B cell (primary cell): Measurements from ENCODE around the gene DNAJA4.

Source experiments
- EZH2 ChIP-seq: IDR thresholded peaks from 2 replicates; pipeline ENCODE4 v1.6.1; 2012; ENCODE audit warnings: borderline replicate concordance, low read depth, mild to moderate bottlenecking, moderate library complexity, low read length; ENCODE audit not compliant: insufficient read depth, poor library complexity, severe bottlenecking
- TF ChIP-seq, protein P1 (sequence below): fragments of 200-600 bp; IDR thresholded peaks from one replicate; pipeline ENCODE4 v1.8.0; 2022; ENCODE audit warnings: antibody characterized with exemption, mild to moderate bottlenecking

DNA sequence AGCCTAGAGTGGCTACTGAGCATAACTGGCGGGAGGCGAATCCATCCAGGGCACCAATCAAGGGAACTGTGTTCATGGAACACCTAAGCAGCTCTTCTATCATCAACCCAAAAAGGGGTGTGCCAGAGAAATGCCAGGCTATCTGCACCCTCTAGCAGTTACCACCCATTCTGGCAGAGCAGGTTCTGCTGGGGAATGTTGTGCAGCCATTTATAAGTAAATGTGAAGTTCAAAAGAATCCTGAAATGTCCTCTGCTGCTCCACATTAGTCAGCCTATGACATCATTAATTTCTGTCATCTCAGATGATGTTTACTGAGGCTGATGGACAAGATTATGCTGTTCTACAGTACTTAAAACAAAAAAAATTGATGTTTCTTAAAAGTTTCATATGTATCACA lies 27.3 kb downstream of the DNAJA4 start:
- no peak for TF ChIP-seq EZH2
- TF ChIP-seq, protein P1, sequence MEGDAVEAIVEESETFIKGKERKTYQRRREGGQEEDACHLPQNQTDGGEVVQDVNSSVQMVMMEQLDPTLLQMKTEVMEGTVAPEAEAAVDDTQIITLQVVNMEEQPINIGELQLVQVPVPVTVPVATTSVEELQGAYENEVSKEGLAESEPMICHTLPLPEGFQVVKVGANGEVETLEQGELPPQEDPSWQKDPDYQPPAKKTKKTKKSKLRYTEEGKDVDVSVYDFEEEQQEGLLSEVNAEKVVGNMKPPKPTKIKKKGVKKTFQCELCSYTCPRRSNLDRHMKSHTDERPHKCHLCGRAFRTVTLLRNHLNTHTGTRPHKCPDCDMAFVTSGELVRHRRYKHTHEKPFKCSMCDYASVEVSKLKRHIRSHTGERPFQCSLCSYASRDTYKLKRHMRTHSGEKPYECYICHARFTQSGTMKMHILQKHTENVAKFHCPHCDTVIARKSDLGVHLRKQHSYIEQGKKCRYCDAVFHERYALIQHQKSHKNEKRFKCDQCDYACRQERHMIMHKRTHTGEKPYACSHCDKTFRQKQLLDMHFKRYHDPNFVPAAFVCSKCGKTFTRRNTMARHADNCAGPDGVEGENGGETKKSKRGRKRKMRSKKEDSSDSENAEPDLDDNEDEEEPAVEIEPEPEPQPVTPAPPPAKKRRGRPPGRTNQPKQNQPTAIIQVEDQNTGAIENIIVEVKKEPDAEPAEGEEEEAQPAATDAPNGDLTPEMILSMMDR: no peak
